Activated B cell treated with CpG ODN at 0.5 μM for 24 hours (primary cell): Measurements from ENCODE around the gene PTCH2. TPM values are rescaled to one million over a fixed set of nuclear protein-coding genes. Genes with fewer than 3 reads are reported as not detected.

ENCODE experiments used
- ATAC-seq: fragments of 200-7000 bp; cut with Tn5 transposase; one replicate; pipeline ENCODE4 v1.10.0; 2021; ENCODE audit warnings: low read depth, mild to moderate bottlenecking, moderate library complexity
- CTCF ChIA-PET: fragments of 350-600 bp; sonication (Branson Sonifier 250); formaldehyde crosslinking; loops from one replicate; lab custom pipeline; 2021; ENCODE audit warnings: antibody characterized with exemption; lab: Charles Lee
- POLR2A ChIA-PET: fragments of 350-600 bp; sonication (Branson Sonifier 250); formaldehyde crosslinking; loops from one replicate; lab custom pipeline; 2021; ENCODE audit warnings: antibody characterized with exemption; lab: Charles Lee
- DNase-seq: peaks from one replicate; pipeline ENCODE4 v3.0.0; 2022
- H3K27ac Mint-ChIP-seq: one replicate; pipeline ENCODE4 v1.8.0; 2020; ENCODE audit warnings: mixed read lengths
- H3K27me3 Mint-ChIP-seq: one replicate; pipeline ENCODE4 v1.8.0; 2021; ENCODE audit warnings: mixed read lengths
- H3K36me3 Mint-ChIP-seq: one replicate; pipeline ENCODE4 v1.8.0; 2021; ENCODE audit warnings: low read depth, mixed read lengths
- H3K4me1 Mint-ChIP-seq: one replicate; pipeline ENCODE4 v1.8.0; 2021; ENCODE audit warnings: mixed read lengths
- H3K4me3 Mint-ChIP-seq: one replicate; pipeline ENCODE4 v1.8.0; 2020; ENCODE audit warnings: mild to moderate bottlenecking, mixed read lengths
- H3K9me3 Mint-ChIP-seq: one replicate; pipeline ENCODE4 v1.8.0; 2020; ENCODE audit warnings: mixed read lengths
- CTCF ChIP-seq: fragments of 200-600 bp; IDR thresholded peaks from one replicate; pipeline ENCODE4 v1.8.0; 2022; ENCODE audit warnings: antibody characterized with exemption, mild to moderate bottlenecking
- intact Hi-C: fragments of 100-400 bp; cut with micrococcal nuclease; formaldehyde crosslinking; loops from one replicate; pipeline ENCODE4 v1.15.1; 2024
- total RNA-seq: library from RNA; stranded (reverse); gene quantifications from 2 replicates; pipeline ENCODE4 v1.2.3, GENCODE V29; 2022

Gene PTCH2
- total RNA-seq, 1 donor from 2014 or later = 1.2 TPM

GRCh38 chr1:44777969-44778635 is 65.0 kb downstream of the PTCH2 start:
- no peak for TF ChIP-seq CTCF
- H3K36me3 Mint-ChIP-seq = peaks cover 70% of the 10 kb centered on the region
- intact Hi-C loops = no loop called here

GRCh38 chr1:44777547-44777946 is 65.5 kb downstream of the PTCH2 start:
- H3K4me1 Mint-ChIP-seq = peaks cover 43% of the 10 kb centered on the region
- DNase-seq (no peak), ATAC-seq (no peak)
- ChIA-PET POLR2A (interaction anchor here (0.6 to 6.3 kb wide), 8 partner anchors 23 to 562 kb away, joined by 3 to 149 read pairs (median 32); partner anchors contain the start of genes MUTYH, PLK3, RNU5D-1 and TOE1), CTCF (interaction anchor here (1.0 kb wide), 1 partner anchor 46 kb away, joined by 3 read pairs; no protein-coding TSS in a partner anchor)
- H3K4me3 Mint-ChIP-seq = peak overlapping the region; percentile 98
- no peaks in the 10 kb centered on the region for H3K27me3 Mint-ChIP-seq
- intact Hi-C loops = no loop called here
- no peak for TF ChIP-seq CTCF
- H3K9me3 Mint-ChIP-seq = no peaks in the 10 kb centered on the region
- peaks cover 68% of the 10 kb centered on the region for H3K36me3 Mint-ChIP-seq
- H3K27ac Mint-ChIP-seq = peak overlapping the region; percentile 99

More at GRCh38 chr1:44777969-44778635, 65.0 kb downstream of the PTCH2 start:
- Mint-ChIP-seq H3K4me3 (peak overlapping the region; percentile 98), H3K9me3 (no peaks in the 10 kb centered on the region), H3K4me1 (peaks cover 44% of the 10 kb centered on the region), H3K27ac (peak overlapping the region; percentile 99), H3K27me3 (no peaks in the 10 kb centered on the region)
- DNase-seq (no peak), ATAC-seq (no peak)
- CTCF ChIA-PET = interaction anchor here (1.0 kb wide), 1 partner anchor 47 kb away, joined by 3 read pairs; no protein-coding TSS in a partner anchor
- POLR2A ChIA-PET = interaction anchor here (0.6 to 6.3 kb wide), 9 partner anchors 22 to 562 kb away, joined by 3 to 149 read pairs (median 26); partner anchors contain the start of genes MUTYH, PLK3, RNU5D-1 and TOE1

- peak overlapping the region; percentile 99 for H3K27ac Mint-ChIP-seq
- no peaks in the 10 kb centered on the region for H3K27me3 Mint-ChIP-seq
- no peaks in the 10 kb centered on the region for H3K9me3 Mint-ChIP-seq
- CTCF ChIA-PET = interaction anchor here (1.0 to 2.1 kb wide), 3 partner anchors 45 to 55 kb away, joined by 3 to 10 read pairs (median 5); partner anchors contain the start of gene RNU5D-1
- POLR2A ChIA-PET = interaction anchor here (1.1 to 6.3 kb wide), 17 partner anchors 9 to 563 kb away, joined by 3 to 149 read pairs (median 21); partner anchors contain the start of genes BEST4, BTBD19, DYNLT4 and HECTD3
- DNase-seq = no peak
- no peak for ATAC-seq
- peaks cover 43% of the 10 kb centered on the region for H3K4me1 Mint-ChIP-seq
- peaks cover 64% of the 10 kb centered on the region for H3K36me3 Mint-ChIP-seq
- peak overlapping the region; percentile 98 for H3K4me3 Mint-ChIP-seq
- no peak for TF ChIP-seq CTCF
- intact Hi-C loops = no loop called here
Measured at GRCh38 chr1:44776730-44777068, 66.4 kb downstream of the PTCH2 start.

DNA sequence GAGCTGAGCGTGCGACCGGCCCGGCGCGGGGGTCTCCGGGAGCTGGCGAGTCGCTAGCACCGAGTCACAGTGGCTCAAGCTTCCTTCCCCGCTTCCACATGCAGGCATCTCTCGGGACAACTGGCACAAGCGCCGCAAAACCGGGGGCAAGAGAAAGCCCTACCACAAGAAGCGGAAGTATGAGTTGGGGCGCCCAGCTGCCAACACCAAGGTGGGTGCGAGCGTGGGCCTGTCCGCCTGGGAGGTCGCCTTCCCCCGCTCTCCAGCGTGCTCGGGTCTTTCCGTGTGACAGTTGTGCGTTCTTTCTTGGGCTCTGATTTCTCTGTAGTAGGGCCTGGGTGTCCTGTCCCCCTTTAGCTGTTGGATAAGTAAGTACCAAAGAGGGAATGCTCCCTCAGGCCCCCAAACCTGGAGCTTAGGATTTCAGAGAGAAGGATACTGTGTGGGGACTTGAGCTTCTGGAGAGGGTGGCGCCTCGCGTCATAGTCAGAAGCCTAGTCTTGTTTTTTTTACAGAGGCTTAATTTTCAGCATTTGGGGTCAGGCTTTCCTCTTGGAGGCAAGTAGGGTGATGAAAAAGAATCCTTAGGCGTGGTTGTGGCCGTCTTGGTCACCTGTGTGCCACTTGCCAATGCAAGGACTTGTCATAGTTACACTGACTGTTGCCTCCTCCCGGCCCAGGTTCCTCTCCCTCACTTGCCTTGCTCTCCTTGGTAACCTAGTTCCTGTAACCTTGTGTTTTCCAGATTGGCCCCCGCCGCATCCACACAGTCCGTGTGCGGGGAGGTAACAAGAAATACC is 66.9 kb downstream of the PTCH2 start:
- intact Hi-C loops = loop anchor here (1.0 to 2.0 kb wide), 5 partner anchors 10 to 53 kb away; partner anchors contain the start of genes KIF2C and RNU5D-1
- TF ChIP-seq CTCF = no peak
- H3K9me3 Mint-ChIP-seq = no peaks in the 10 kb centered on the region
- H3K36me3 Mint-ChIP-seq = peaks cover 58% of the 10 kb centered on the region
- CTCF ChIA-PET = interaction anchor here (0.7 to 2.1 kb wide), 5 partner anchors 8 to 54 kb away, joined by 3 to 10 read pairs (median 3); partner anchors contain the start of genes PLK3 and RNU5D-1
- peaks cover 43% of the 10 kb centered on the region for H3K4me1 Mint-ChIP-seq
- peak overlapping the region; percentile 99 for H3K27ac Mint-ChIP-seq
- DNase-seq (no peak), ATAC-seq (peak; percentile 29)
- H3K4me3 Mint-ChIP-seq = peak overlapping the region; percentile 98
- H3K27me3 Mint-ChIP-seq = no peaks in the 10 kb centered on the region
- POLR2A ChIA-PET = interaction anchor here (0.6 to 6.3 kb wide), 40 partner anchors 10 to 808 kb away, joined by 3 to 149 read pairs (median 7); partner anchors contain the start of genes AKR1A1, ARMH1, BEST4 and BTBD19
